SU-DHL-6 (cell line): ENCODE data around the gene CDHR4.

Source experiments
- H2AFZ ChIP-seq: fragments of 200-600 bp; sonication (generic); 2 replicates; pipeline ENCODE4 v1.6.1; 2014; ENCODE audit warnings: low read depth, mild to moderate bottlenecking, moderate library complexity, mixed read lengths, antibody characterized with exemption, low read length; ENCODE audit not compliant: severe bottlenecking
- H3F3A ChIP-seq: fragments of 200-600 bp; shearing (Covaris generic); 2 replicates; pipeline ENCODE4 v1.6.0; 2016; ENCODE audit warnings: antibody characterized with exemption, mild to moderate bottlenecking; ENCODE audit not compliant: insufficient read depth
- H3K27ac ChIP-seq: fragments of 200-600 bp; sonication (generic); 2 replicates; pipeline ENCODE4 v1.5.1; 2016; ENCODE audit warnings: low read depth, mild to moderate bottlenecking, low read length, moderate library complexity, mixed read lengths
- H3K27me3 ChIP-seq: fragments of 200-600 bp; sonication (generic), shearing (Covaris generic); 2 replicates; pipeline ENCODE4 v1.6.0; 2014; ENCODE audit warnings: mild to moderate bottlenecking, low read length
- H3K36me3 ChIP-seq: fragments of 200-600 bp; sonication (generic); 2 replicates; pipeline ENCODE4 v1.6.1; 2014; ENCODE audit warnings: mild to moderate bottlenecking, low read length, mixed read lengths
- H3K4me2 ChIP-seq: fragments of 300-600, 200-600 bp; shearing (Covaris generic), sonication (generic); 2 replicates; pipeline ENCODE4 v1.6.0; 2014; ENCODE audit warnings: low read length, low read depth, mild to moderate bottlenecking; ENCODE audit not compliant: poor library complexity, severe bottlenecking
- H3K4me3 ChIP-seq: fragments of 200-600 bp; sonication (generic); 2 replicates; pipeline ENCODE4 v1.5.1; 2014; ENCODE audit warnings: antibody characterized with exemption, low read length, mild to moderate bottlenecking, mixed read lengths; ENCODE audit not compliant: insufficient read depth, poor library complexity, severe bottlenecking
- H3K79me2 ChIP-seq: fragments of 200-600 bp; sonication (generic); 2 replicates; pipeline ENCODE4 v1.6.1; 2014; ENCODE audit warnings: mild to moderate bottlenecking, low read length, moderate library complexity; ENCODE audit not compliant: insufficient read depth
- H3K9ac ChIP-seq: fragments of 200-600 bp; sonication (generic); 2 replicates; pipeline ENCODE4 v1.7.0; 2014; ENCODE audit warnings: mild to moderate bottlenecking, low read length
- H3K9me2 ChIP-seq: fragments of 200-600 bp; sonication (generic); replicated peaks from 2 replicates; pipeline ENCODE4 v1.6.1; 2014; ENCODE audit warnings: low read length; ENCODE audit not compliant: insufficient read depth
- H3K9me3 ChIP-seq: fragments of 200-600 bp; sonication (generic); 2 replicates; pipeline ENCODE4 v1.6.1; 2014; ENCODE audit warnings: low read length, mixed read lengths; ENCODE audit not compliant: insufficient read depth
- H4K20me1 ChIP-seq: fragments of 200-600 bp; sonication (generic); 2 replicates; pipeline ENCODE4 v1.6.1; 2014; ENCODE audit warnings: low read depth, mild to moderate bottlenecking, antibody characterized with exemption, low read length, moderate library complexity, mixed read lengths
- EZH2phosphoT487 ChIP-seq: fragments of 200-600 bp; sonication (generic), shearing (Covaris generic); conservative IDR thresholded peaks from 2 replicates; pipeline ENCODE4 v1.6.1; 2018; ENCODE audit warnings: mild to moderate bottlenecking, antibody characterized with exemption, low read length, moderate library complexity, mixed read lengths
- TF ChIP-seq, protein P1 (sequence below): fragments of 200-600 bp; sonication (generic); IDR thresholded peaks from one replicate; pipeline ENCODE4 v1.5.1; 2017; ENCODE audit warnings: antibody characterized with exemption, mild to moderate bottlenecking, low read length, moderate library complexity; ENCODE audit not compliant: insufficient read depth, poor library complexity, severe bottlenecking

Gene CDHR4

DNA sequence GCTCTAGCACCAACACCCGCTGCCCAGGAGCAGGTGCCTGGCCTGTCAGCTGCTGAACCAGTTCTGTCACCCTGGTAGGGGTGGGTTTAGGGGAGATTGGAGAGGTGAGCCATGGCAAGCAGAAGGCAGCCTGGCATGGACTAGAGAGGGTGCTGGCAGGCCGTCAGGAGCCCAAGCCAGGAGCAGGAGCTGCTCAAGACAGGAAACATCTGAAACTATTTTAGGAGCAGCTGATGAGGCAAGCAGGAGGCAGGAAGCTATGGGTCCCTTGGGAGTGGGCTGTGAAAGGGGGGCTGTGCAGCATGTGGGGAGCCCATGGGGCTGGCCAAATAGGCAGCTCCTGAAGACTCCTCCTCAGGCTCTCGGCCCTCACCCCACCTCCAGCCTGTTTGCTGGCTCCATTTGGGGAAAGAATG lies 5.7 kb upstream of the CDHR4 start:
- no peak overlapping the region for H3K9ac ChIP-seq
- H2AFZ ChIP-seq: no peak overlapping the region
- H3K79me2 ChIP-seq: no peaks in the 10 kb centered on the region
- no peaks in the 10 kb centered on the region for H3K36me3 ChIP-seq
- no peak overlapping the region for H3K4me2 ChIP-seq
- H3K9me2 ChIP-seq: no peaks in the 10 kb centered on the region
- TF ChIP-seq, protein P1, sequence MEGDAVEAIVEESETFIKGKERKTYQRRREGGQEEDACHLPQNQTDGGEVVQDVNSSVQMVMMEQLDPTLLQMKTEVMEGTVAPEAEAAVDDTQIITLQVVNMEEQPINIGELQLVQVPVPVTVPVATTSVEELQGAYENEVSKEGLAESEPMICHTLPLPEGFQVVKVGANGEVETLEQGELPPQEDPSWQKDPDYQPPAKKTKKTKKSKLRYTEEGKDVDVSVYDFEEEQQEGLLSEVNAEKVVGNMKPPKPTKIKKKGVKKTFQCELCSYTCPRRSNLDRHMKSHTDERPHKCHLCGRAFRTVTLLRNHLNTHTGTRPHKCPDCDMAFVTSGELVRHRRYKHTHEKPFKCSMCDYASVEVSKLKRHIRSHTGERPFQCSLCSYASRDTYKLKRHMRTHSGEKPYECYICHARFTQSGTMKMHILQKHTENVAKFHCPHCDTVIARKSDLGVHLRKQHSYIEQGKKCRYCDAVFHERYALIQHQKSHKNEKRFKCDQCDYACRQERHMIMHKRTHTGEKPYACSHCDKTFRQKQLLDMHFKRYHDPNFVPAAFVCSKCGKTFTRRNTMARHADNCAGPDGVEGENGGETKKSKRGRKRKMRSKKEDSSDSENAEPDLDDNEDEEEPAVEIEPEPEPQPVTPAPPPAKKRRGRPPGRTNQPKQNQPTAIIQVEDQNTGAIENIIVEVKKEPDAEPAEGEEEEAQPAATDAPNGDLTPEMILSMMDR: no peak
- no peak for TF ChIP-seq EZH2phosphoT487
- no peaks in the 10 kb centered on the region for H3K9me3 ChIP-seq
- H3K4me3 ChIP-seq: no peak overlapping the region
- H4K20me1 ChIP-seq: no peaks in the 10 kb centered on the region
- no peaks in the 10 kb centered on the region for H3F3A ChIP-seq
- H3K27me3 ChIP-seq: no peaks in the 10 kb centered on the region
- no peak overlapping the region for H3K27ac ChIP-seq

DNA sequence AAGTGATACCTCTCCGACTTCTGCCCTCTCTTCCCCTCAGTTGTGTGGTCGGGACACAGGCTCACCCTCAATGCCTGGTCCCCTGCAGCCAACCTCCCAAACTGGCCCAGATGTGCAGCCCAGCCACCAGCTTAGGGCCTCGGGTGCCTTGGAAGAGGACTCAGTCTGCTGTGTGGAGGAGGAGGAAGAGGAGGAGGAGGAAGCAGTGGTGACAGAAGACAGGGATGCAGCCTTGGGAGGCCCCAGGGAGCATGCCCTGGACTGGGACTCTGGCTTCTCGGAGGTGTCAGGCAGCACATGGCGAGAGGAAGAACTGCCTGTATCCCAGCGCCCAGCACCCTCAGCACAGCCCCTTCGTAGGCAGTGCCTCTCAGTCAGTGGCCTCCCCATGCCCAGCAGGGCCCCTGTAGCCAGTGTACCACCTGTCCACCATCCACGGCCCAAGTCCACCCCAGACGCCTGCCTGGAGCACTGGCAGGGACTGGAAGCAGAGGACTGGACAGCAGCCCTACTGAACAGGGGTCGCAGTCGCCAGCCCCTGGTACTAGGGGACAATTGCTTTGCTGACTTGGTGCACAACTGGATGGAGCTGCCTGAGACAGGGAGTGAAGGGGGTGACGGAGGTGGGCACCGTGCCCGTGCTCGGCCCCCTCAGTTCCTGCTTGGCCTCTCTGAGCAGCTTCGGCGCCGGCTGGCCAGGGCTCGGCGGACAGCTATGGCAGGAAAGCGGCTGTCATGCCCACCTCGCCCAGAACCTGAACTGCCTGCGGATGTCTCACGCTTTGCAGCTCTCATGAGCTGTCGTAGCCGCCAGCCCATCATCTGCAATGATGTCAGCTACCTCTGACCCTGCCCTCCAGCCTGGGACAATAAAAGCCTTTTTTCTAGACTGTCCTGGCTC lies 4.7 kb upstream of the CDHR4 start:
- TF ChIP-seq, protein P1: no peak
- TF ChIP-seq EZH2phosphoT487: no peak
- Histone ChIP-seq H3K27me3 (no peaks in the 10 kb centered on the region), H3K9me3 (no peaks in the 10 kb centered on the region), H3K27ac (no peak overlapping the region), H3K36me3 (no peaks in the 10 kb centered on the region), H3K9me2 (no peaks in the 10 kb centered on the region), H3K4me3 (no peak overlapping the region), H3K4me2 (no peak overlapping the region), H3K79me2 (no peaks in the 10 kb centered on the region), H3F3A (no peaks in the 10 kb centered on the region), H2AFZ (no peak overlapping the region), H4K20me1 (no peaks in the 10 kb centered on the region), H3K9ac (no peak overlapping the region)

DNA sequence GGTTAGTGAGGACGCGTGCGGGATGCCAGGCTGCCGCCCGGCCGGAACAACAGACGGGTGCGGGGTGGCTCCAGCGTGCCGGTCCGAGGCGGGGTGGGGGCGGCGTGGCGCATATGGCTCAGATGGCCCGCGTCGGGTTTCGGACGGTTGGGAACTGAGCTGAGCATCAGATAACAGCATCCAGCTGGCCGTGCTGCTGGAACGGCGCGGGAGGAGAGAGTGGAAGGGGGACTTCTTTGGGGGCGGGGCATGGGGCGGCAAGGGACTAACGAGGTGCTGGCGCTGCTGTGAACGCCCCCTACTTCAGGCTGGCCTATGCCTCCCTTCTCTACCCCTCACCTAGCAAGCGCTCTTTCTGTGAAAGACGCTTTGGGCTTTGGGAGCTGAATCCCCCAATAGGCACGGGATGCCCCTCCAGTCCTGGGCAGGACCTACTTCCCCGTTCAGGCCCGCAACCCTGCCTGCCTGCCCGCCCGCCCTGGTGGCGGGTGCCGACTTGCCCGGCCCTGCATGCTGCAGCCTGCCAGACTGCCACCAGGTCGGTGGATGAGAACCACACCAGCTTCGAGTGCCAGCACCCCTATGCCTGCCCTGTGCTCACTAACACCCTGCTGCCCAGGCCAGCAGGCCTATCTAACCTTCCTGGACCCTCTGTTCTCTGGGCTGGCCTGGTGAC lies 3.9 kb upstream of the CDHR4 start:
- H3K4me2 ChIP-seq: peak overlapping the region; percentile 76
- peak overlapping the region; percentile 91 for H2AFZ ChIP-seq
- H3K9ac ChIP-seq: peak overlapping the region; percentile 67
- peak overlapping the region; percentile 80 for H3K4me3 ChIP-seq
- TF ChIP-seq, protein P1: no peak
- TF ChIP-seq EZH2phosphoT487: no peak
- no peaks in the 10 kb centered on the region for H3K36me3 ChIP-seq
- no peaks in the 10 kb centered on the region for H3F3A ChIP-seq
- no peaks in the 10 kb centered on the region for H3K27me3 ChIP-seq
- H4K20me1 ChIP-seq: no peaks in the 10 kb centered on the region
- H3K9me3 ChIP-seq: no peaks in the 10 kb centered on the region
- no peaks in the 10 kb centered on the region for H3K9me2 ChIP-seq
- H3K27ac ChIP-seq: no peak overlapping the region
- no peaks in the 10 kb centered on the region for H3K79me2 ChIP-seq
